ENCODE measurements around the gene FAM221A.
A peak's percentile ranks its signal among the peaks of the same experiment; 100 is the strongest.

GRCh38 chr7:23696916-23697441 is 17.0 kb downstream of the FAM221A start:
- TF ChIP-seq CTCF (IDR thresholded peaks at IDR 0.05; ENCODE audit: poor library complexity, severe bottlenecking), result peak; percentile 29
- TF ChIP-seq EP300 (conservative IDR thresholded peaks at IDR 0.05; ENCODE audit: poor library complexity, severe bottlenecking), result no peak
- no peak for TF ChIP-seq POLR2AphosphoS5 (IDR thresholded peaks at IDR 0.05)

All from neural cell (in vitro differentiated cells).